ENCODE results near the gene B4GALT1. TPM values are rescaled to one million over a fixed set of nuclear protein-coding genes. Genes with fewer than 3 reads are reported as not detected.

Gene B4GALT1
- total RNA-seq, 1 experiment from 2014 or later: 19.1 TPM

DNA sequence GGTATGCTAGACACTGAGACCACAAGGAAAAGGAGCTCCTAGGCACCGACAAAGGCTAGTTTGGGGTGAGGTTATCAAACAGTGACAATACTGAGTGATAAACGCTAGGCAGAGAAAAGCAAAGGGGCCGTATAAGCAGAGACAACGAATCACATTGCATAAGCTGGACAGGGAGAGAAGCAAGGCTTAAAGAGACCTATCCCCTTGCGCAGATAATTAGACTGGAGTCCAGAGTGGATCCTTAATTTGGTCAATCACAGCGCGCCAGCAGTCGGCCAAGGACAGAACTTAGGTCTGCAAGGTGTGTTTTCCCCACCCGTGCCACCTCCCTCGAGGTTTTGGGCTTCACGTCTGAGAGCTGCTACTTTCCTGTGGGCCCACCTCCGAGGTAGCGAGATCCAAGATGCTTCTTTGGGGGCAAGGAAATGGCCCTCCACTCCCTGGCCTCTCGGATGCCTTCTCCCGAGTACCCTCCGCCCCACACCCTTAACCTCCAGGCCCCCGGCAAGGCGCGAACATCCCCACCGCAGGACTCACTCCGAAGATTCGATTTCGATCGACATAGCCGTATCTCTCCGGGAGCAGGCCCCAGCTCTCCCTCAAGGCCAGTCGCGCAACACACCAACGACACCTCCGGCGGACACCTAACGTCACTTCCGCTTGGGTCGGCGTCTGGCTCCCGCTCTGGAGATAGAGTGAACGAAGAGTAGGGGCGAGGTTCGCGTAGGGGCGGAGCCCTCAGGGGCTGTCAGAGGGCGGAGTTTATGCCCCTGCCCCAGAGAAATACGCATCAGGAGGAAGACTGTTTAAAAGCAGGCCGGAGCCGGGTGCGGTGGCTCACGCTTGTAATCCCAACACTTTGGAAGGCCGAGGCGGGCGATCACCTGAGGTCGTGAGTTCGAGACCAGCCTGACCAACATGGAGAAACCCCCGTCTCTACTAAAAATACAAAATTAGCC lies 90.8 kb downstream of the B4GALT1 start, which contains the start of gene SMU1 (continued):
- peak; percentile 53; the same call in 1 of the 2 replicates for TF ChIP-seq ARID4B (CRISPR knock-in tag; IDR thresholded peaks at IDR 0.05; ENCODE audit: borderline replicate concordance)
- TF ChIP-seq TEAD1 (CRISPR knock-in tag; IDR thresholded peaks at IDR 0.05): peak; percentile 53; the same call in 1 of the 2 replicates
- no peak for TF ChIP-seq CREB1 (CRISPR knock-in tag; IDR thresholded peaks at IDR 0.05)
- 0 out of 2 replicates have a peak, but pooled peaks have one; percentile 67 for TF ChIP-seq ZNF416 (CRISPR knock-in tag; IDR thresholded peaks at IDR 0.05)
- TF ChIP-seq ZNF121 (CRISPR knock-in tag; IDR thresholded peaks at IDR 0.05): no peak

GRCh38 chr9:33068991-33069390 lies 98.1 kb downstream of the B4GALT1 start:
- CTCF ChIA-PET: no interaction called here
- POLR2A ChIA-PET: no interaction called here
- no peak for DNase-seq (ENCODE audit: low spot score)
- Mint-ChIP-seq H3K27me3 (ENCODE audit: low read depth) (no peaks in the 10 kb centered on the region), H3K36me3 (peaks cover 68% of the 10 kb centered on the region), H3K27ac (no peak overlapping the region), H3K4me1 (no peaks in the 10 kb centered on the region), H3K4me3 (no peak overlapping the region), H3K9me3 (no peaks in the 10 kb centered on the region)
- no peak for TF ChIP-seq MXD4 (CRISPR knock-in tag; IDR thresholded peaks at IDR 0.05; ENCODE audit: borderline replicate concordance)
- TF ChIP-seq, protein P1, sequence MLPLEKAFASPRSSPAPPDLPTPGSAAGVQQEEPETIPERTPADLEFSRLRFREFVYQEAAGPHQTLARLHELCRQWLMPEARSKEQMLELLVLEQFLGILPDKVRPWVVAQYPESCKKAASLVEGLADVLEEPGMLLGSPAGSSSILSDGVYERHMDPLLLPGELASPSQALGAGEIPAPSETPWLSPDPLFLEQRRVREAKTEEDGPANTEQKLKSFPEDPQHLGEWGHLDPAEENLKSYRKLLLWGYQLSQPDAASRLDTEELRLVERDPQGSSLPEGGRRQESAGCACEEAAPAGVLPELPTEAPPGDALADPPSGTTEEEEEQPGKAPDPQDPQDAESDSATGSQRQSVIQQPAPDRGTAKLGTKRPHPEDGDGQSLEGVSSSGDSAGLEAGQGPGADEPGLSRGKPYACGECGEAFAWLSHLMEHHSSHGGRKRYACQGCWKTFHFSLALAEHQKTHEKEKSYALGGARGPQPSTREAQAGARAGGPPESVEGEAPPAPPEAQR (CRISPR knock-in tag; IDR thresholded peaks at IDR 0.05): no peak
- no peak for TF ChIP-seq ZBTB21 (CRISPR knock-in tag; IDR thresholded peaks at IDR 0.05; ENCODE audit: borderline replicate concordance)
- TF ChIP-seq ZNF138 (CRISPR knock-in tag; conservative IDR thresholded peaks at IDR 0.05): no peak
- no peak for TF ChIP-seq SOX15 (CRISPR knock-in tag; IDR thresholded peaks at IDR 0.05)
- no peak for TF ChIP-seq CTCF (IDR thresholded peaks at IDR 0.05)
- no peak for TF ChIP-seq ESRRA (CRISPR knock-in tag; IDR thresholded peaks at IDR 0.05; ENCODE audit: borderline replicate concordance)
- TF ChIP-seq EMX1 (CRISPR knock-in tag; IDR thresholded peaks at IDR 0.05): no peak
- TF ChIP-seq ATF1 (CRISPR knock-in tag; IDR thresholded peaks at IDR 0.05): no peak
- TF ChIP-seq TCF7 (CRISPR knock-in tag; IDR thresholded peaks at IDR 0.05; ENCODE audit: low read depth): no peak
- no peak for ATAC-seq

Measured in WTC11 (cell line).